Activated T-cell treated with anti-CD3 and anti-CD28 coated beads, Interleukin-2, amount 50 U/mL, for 4 hours (primary cell): ENCODE results near the gene ATP11A. TPM values are rescaled to one million over a fixed set of nuclear protein-coding genes. Genes with fewer than 3 reads are reported as not detected.
"Not testable (repeated sequence)": the region's sequence is repeated elsewhere in the genome, so short reads cannot be mapped to it uniquely, and the experiment has no call there.

Experiments
- ATAC-seq, 2 donors: fragments of 200-7000 bp; cut with Tn5 transposase; one replicate each; pipeline ENCODE4 v1.10.0; 2021
- DNase-seq: peaks from one replicate; pipeline ENCODE4 v3.0.0-alpha.2; 2020
- H3K27me3 Mint-ChIP-seq: one replicate; pipeline ENCODE4 v1.8.0; 2021; ENCODE audit warnings: low read depth, mixed read lengths
- H3K36me3 Mint-ChIP-seq: one replicate; pipeline ENCODE4 v1.8.0; 2022; ENCODE audit warnings: mixed read lengths; ENCODE audit not compliant: insufficient read depth
- H3K4me1 Mint-ChIP-seq: one replicate; pipeline ENCODE4 v1.8.0; 2021; ENCODE audit warnings: low read depth, mixed read lengths
- H3K4me3 Mint-ChIP-seq: one replicate; pipeline ENCODE4 v1.8.0; 2021; ENCODE audit warnings: mild to moderate bottlenecking, moderate library complexity, mixed read lengths
- H3K9me3 Mint-ChIP-seq: one replicate; pipeline ENCODE4 v1.8.0; 2021; ENCODE audit warnings: mixed read lengths
- total RNA-seq, 3 donors: library from RNA; stranded (reverse); gene quantifications; one replicate each; pipeline ENCODE4 v1.2.1, GENCODE V29; 2021

The ATP11A gene
- total RNA-seq, 3 donors from 2014 or later: 34.7 to 40.8 (median 35.6) TPM

DNA sequence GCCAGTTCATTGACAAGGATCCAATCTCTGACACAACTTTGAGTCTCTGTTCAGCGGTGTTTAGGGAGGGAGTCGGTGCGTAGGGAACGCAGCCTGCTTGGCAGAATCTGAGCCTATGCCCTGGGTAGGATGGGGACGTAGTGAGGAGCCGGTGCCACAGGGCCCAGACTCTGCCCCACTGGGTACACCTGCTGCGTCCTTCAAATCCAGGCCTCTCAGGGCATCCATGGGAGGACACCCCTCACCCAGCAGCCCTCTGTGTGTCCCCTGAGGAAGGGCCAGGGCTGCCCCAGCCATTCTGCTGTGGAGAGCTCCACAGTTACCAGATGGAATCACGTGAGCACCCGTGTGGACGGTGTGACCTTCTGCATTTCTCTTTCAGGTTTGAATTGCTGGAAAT, 146.0 kb downstream of the ATP11A start:
- Mint-ChIP-seq H3K9me3 (no peaks in the 10 kb centered on the region), H3K4me3 (no peak overlapping the region), H3K4me1 (no peaks in the 10 kb centered on the region), H3K27me3 (no peaks in the 10 kb centered on the region), H3K36me3 (peaks cover 38% of the 10 kb centered on the region)
- DNase-seq: no peak
- no peak for ATAC-seq

DNA sequence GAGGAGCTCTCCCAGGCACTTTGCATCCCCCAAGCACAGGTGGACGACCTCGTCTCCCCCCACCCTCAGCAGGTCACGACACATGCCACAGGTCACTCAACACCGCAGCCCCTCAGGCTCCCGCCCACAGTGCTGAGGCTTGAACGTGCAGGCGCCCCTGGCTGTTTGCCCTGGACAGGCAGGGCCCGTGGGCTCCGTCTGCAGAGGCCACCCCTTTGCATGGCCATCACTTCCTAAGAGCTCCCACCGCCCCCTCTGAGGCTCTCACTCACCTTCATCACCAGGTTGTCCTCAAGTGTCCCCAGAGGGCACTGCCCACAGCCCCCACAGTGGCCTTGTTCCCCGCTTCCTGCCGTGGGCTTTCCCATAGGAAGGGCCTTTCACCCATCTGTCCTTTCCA, 147.1 kb downstream of the ATP11A start:
- Mint-ChIP-seq H3K4me3 (no peak overlapping the region), H3K27me3 (no peaks in the 10 kb centered on the region), H3K36me3 (peaks cover 35% of the 10 kb centered on the region), H3K9me3 (no peaks in the 10 kb centered on the region), H3K4me1 (no peaks in the 10 kb centered on the region)
- DNase-seq (no peak), ATAC-seq (no peak)

DNA sequence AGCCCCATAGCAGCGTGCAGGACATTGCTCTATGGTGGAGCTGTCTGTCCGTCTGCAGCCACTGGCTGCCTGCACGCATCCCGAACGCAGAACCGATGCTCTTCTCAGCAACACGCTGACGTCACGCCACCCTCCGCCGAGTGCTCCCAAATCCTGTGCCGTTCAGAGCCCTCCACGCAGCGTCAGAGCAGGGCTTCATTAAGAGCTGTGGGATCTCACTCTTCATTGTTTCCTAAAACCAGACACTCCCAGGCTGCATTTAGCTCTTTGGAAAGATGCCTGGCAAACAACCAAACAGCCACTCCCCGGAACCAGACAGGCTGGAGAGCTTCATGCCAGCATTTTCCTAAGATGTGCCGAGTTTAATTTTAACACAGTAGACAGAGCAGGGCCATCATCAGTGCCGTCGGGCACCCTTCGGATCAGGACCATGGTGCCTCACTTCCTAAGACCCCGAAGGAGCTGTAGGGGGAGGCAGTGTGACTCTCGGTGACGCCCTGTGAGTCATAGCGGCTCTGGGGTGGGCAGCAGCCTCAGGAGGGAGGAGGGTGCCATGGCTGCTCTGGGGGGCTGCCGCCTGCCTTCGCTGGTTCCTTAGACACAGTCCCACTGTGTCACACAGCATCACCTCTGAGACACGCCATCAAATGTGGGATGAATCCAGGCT, 147.7 kb downstream of the ATP11A start:
- no peak overlapping the region for H3K4me3 Mint-ChIP-seq
- no peaks in the 10 kb centered on the region for H3K27me3 Mint-ChIP-seq
- H3K36me3 Mint-ChIP-seq: peaks cover 32% of the 10 kb centered on the region
- DNase-seq (no peak), ATAC-seq (no peak)
- H3K4me1 Mint-ChIP-seq: no peaks in the 10 kb centered on the region
- no peaks in the 10 kb centered on the region for H3K9me3 Mint-ChIP-seq

DNA sequence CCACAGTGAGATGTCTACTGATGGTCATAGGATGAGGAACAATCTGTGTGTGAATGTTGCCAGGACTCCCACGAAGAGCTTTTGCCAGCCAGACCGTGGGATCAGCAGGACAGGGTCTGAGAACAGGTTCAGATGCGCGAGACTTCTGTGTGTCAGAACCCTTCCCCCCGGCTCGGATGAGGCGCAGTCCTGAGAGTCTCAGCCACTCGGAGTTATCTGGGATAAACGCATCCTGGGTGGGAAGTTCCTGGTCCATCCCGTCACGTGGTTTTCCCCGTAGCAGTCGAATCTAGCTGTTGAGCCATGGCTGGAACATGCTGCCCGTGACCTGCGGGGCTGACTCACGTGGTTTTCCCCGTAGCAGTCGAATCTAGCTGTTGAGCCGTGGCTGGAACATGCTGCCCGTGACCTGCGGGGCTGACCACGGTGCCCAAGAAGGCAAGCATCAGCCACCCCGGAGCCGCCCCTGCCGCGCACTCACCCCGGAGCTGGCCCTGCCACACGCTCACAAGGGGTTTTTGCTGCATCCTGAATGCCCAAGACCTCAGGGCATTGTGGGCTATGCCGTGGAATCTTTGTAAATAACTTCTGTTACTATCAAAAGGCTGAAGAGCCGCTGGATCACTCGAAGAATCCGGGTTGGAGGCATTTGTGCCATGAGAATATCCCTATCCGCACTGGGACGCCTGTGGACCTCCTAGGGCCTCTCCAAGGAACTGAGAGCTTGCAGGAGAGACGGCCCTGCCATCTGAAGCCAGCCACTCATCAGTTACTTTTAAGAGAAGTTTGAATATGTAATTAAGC, 148.4 kb downstream of the ATP11A start:
- no peak for DNase-seq
- Mint-ChIP-seq H3K4me1 (no peaks in the 10 kb centered on the region), H3K4me3 (no peak overlapping the region), H3K36me3 (peaks cover 32% of the 10 kb centered on the region), H3K27me3 (no peaks in the 10 kb centered on the region), H3K9me3 (no peaks in the 10 kb centered on the region)
- no peak for ATAC-seq

DNA sequence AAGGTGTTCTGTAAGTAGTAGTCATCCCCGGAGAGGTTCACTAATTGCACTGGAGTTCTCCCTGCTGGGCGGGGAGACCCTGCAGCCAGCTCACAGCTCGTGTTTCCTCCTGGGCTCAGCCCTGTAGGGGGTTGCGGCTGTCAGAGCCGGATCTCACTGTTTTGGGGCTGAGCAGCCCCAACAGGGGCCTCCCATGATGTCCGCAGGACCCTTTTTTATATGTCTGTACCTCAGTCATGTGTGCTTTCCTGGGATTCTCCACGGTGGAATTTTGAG, 148.9 kb downstream of the ATP11A start:
- no peak for DNase-seq
- Mint-ChIP-seq H3K36me3 (peaks cover 36% of the 10 kb centered on the region), H3K27me3 (no peaks in the 10 kb centered on the region), H3K4me1 (no peaks in the 10 kb centered on the region), H3K9me3 (no peaks in the 10 kb centered on the region), H3K4me3 (no peak overlapping the region)
- no peak for ATAC-seq

DNA sequence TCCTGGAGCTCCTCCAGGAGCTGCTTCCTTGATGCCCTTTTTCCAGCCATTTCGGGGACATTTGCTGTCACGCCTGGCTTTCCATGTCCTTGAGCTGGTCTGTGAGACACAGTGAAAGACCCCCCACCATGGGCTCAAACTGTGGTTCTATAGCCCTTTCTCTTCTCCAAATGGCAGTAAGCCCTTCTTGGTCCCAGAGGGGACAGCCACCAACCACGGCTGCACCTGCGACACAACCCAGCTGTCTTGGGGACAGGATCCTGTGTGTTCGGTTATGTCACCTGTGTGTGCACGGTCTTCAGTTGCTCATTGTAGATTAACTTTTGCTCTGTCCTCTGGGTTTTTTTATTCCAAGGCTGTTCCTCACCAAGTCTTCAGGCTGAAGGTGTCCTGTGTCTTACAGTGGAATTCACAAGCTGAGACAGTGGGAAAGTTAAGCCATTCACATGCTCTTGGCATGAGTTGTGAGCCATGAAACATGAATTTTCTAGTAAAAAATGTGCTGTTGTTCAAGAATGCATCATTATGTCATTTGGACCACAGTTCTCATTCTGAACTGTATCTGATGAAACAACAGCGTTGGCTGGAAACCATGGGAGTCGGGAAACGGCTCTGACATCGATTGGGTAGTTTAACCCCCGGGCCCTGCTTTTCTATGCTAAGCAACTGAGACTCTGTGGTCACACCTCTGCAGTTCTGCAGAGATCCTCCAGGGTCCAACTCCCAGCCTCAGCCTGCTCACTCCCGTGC, 149.7 kb downstream of the ATP11A start:
- no peak for ATAC-seq
- no peak for DNase-seq
- H3K4me1 Mint-ChIP-seq: no peaks in the 10 kb centered on the region

DNA sequence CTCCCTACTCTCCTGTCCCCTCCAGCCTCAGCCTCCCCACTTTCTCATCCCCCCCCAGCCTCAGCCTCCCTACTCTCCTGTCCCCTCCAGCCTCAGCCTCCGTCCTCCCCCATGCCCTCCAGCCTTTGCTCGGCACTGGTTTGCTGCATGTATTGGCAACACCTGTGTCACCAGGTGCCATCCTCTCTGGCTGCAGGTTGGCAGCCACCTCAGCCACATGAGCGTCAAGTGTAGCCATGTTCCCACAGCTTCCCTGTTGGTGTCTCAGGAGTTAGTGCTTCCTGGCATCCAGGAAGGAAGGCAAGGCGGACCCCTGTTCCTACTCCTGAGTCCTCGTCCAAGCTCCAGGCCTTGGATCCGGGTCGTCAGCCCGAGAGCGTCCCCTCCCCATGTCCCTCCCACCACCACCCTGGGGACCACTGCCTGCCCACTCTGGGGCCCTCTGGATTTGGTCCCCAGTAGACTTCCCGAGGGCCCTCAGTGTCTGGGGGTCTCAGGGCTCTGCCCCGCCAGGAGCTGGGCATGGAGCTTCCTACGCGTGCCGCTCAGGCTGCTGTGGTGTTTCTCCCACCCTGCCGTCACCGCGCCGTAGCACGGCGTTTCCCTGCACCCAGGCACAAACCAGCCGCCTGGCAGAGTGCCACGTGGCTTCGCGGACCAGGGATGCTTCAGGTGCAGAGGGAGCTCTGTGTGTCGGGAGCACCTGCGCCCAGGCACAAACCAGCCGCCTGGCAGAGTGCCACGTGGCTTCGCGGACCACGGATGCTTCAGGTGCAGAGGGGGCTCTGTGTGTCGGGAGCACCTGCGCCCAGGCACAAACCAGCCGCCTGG, 150.8 kb downstream of the ATP11A start:
- ATAC-seq (no peak), DNase-seq (no peak)
- no peak overlapping the region for H3K4me3 Mint-ChIP-seq
- no peaks in the 10 kb centered on the region for H3K9me3 Mint-ChIP-seq
- H3K4me1 Mint-ChIP-seq: no peaks in the 10 kb centered on the region
- no peaks in the 10 kb centered on the region for H3K27me3 Mint-ChIP-seq
- peaks cover 31% of the 10 kb centered on the region for H3K36me3 Mint-ChIP-seq

More for the DNA sequence above, 149.7 kb downstream of the ATP11A start:
- H3K27me3 Mint-ChIP-seq: no peaks in the 10 kb centered on the region
- no peaks in the 10 kb centered on the region for H3K9me3 Mint-ChIP-seq
- H3K36me3 Mint-ChIP-seq: peaks cover 38% of the 10 kb centered on the region
- H3K4me3 Mint-ChIP-seq: no peak overlapping the region

DNA sequence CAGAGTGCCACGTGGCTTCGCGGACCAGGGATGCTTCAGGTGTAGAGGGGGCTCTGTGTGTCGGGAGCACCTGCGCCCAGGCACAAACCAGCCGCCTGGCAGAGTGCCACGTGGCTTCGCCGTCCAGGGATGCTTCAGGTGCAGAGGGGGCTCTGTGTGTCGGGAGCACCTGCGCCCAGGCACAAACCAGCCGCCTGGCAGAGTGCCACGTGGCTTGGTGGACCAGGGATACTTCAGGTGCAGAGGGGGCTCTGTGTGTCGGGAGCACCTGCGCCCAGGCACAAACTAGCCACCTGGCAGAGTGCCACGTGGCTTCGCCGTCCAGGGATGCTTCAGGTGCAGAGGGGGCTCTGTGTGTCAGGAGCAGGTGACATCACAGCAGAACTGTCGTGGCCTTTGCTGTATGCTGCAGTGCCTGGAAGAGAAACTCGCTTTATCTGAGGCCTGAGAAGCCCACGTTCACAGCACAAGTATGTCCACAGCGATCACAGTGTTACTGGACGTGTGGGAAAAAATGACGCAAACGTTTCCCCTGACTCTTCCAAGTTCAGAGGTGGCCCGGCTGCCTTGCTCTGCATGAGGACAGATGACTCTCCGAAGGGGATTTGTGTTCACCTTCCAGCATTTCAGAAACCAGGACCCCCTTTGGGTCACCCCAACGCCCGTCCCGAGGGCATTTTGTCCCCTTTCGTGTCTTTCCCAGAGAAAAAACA, 151.6 kb downstream of the ATP11A start:
- not testable (repeated sequence) for DNase-seq, ATAC-seq, H3K9me3 Mint-ChIP-seq, H3K4me1 Mint-ChIP-seq, H3K27me3 Mint-ChIP-seq, H3K4me3 Mint-ChIP-seq
- H3K36me3 Mint-ChIP-seq: peaks cover 33% of the 10 kb centered on the region

DNA sequence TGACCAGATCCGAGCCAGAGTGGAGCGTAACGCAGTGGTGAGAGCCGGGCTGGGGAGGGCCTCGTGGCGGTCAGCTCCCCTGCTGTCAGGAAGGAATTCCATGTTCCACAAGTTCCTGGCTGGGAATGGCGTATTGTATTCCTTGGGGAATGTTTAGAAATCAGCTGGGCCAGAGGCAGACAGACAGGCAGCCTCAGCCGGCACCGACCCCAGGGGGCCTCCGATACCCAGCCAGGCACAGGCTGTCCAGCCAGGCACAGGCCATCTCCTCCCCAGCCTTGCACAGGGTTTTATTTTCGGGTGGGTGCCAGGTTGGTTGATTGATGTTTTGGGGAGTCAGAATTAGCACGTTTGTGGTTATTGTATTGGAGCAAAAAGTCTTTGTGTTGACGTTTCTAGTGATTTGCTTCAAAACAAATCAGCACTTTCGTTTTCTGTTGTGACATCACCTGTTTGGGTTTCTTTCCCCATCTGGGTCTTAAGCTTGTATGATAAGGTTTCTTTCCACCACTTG, 152.6 kb downstream of the ATP11A start:
- Mint-ChIP-seq H3K27me3 (no peaks in the 10 kb centered on the region), H3K4me3 (no peak overlapping the region), H3K4me1 (no peaks in the 10 kb centered on the region), H3K9me3 (no peaks in the 10 kb centered on the region), H3K36me3 (peaks cover 30% of the 10 kb centered on the region)
- ATAC-seq (peak in 1 of 2 donors; percentile 30), DNase-seq (no peak)

DNA sequence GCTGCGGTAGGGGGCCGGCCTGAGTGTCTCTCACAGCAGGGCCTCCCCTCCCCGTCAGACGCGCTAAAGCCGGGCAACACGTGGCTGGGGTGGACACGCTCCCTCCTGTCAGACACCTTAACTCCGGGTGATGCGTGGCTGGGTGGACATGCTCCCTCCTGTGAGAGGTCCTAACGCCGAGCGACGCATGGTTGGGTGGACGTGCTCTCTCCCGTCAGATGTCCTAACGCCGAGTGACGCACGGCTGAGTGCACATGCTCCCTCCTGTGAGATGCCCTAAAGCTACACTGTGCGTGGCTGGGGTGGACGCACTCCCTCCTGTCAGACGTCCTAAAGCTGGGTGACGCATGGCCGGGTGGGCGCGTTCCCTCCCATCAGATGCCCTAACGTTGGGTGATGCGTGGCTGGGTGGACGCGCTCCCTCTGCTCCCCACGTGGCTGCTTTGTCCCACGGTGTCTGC, 153.1 kb downstream of the ATP11A start:
- DNase-seq (no peak), ATAC-seq (no peak)
- Mint-ChIP-seq H3K27me3 (no peaks in the 10 kb centered on the region), H3K9me3 (no peaks in the 10 kb centered on the region), H3K4me3 (no peak overlapping the region), H3K4me1 (no peaks in the 10 kb centered on the region), H3K36me3 (peaks cover 32% of the 10 kb centered on the region)

DNA sequence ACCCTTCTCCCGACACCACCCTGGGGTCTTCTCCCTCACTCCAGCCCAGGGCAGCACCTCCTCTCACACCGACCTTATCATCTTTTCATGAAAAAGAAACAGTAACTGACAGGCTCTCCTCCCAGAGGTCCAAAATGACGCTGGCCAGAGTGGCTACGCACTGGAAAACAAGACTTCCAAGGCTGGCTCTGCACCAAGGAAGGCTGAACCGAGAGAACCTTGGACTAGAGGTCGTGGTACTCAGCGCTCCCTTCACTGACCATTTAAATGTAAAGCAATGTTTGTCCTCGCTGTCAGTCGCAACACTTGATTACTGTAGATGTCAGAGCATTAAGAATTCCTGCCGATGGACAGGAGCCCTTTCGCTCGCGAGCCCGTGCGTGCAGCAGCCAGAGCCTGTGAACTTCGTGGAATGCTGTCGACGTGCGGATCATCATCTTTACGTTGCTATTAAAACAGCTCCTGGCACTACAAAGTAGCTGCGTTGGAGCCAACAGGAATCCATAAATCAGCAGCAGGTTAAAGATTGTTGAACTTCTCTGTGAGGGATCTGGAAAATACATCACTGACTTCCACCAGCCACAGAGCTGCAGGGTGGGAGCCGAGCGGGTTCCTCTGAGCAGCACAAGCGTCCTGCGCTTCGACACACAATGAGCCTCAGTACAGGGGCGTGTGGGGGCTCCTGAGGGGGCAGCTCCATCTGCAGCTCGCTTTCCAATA, 153.7 kb downstream of the ATP11A start:
- Mint-ChIP-seq H3K4me3 (no peak overlapping the region), H3K9me3 (no peaks in the 10 kb centered on the region), H3K36me3 (peaks cover 32% of the 10 kb centered on the region), H3K4me1 (no peaks in the 10 kb centered on the region), H3K27me3 (no peaks in the 10 kb centered on the region)
- ATAC-seq (no peak), DNase-seq (no peak)

DNA sequence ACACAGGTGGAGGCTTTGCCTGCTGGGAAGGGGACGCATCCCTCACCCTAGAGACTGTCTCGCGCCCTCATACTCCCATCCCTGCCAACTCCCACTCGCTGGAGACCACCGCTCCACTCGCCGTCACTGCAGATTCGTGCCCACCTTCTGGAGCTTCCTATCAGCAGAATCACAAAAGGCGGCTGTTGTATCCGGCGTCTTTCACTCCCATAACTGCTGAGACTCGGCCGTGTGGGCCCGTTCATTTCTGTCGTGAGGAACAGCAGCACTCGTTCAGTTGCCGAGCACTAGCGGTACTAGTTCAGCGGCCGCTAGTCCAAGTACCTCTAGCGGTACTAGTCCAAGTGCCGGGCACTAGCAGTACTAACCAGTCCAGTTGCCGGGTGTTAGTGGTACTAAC, 154.6 kb downstream of the ATP11A start:
- H3K27me3 Mint-ChIP-seq: no peaks in the 10 kb centered on the region
- H3K4me3 Mint-ChIP-seq: no peak overlapping the region
- ATAC-seq (no peak), DNase-seq (no peak)
- no peaks in the 10 kb centered on the region for H3K4me1 Mint-ChIP-seq
- no peaks in the 10 kb centered on the region for H3K9me3 Mint-ChIP-seq
- peaks cover 28% of the 10 kb centered on the region for H3K36me3 Mint-ChIP-seq

DNA sequence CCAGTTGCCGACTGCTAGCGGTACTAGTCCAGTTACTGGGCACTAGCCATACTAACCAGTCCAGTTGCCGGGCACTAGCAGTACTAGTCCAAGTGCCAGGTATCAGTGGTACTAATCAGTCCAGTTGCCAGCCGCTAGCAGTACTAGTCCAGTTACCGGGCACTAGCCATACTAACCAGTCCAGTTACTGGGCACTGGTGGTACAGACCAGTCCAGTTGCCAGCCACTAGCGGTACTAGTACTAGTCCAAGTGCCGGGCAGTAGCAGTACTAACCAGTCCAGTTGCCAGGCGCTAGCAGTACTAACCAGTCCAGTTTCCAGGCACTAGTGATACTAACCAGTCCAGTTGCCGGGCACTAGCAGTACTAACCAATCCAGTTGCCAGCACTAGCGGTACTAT, 155.0 kb downstream of the ATP11A start:
- no peak overlapping the region for H3K4me3 Mint-ChIP-seq
- H3K27me3 Mint-ChIP-seq: no peaks in the 10 kb centered on the region
- DNase-seq (no peak), ATAC-seq (no peak)
- peaks cover 28% of the 10 kb centered on the region for H3K36me3 Mint-ChIP-seq
- H3K4me1 Mint-ChIP-seq: no peaks in the 10 kb centered on the region
- no peaks in the 10 kb centered on the region for H3K9me3 Mint-ChIP-seq
